Measurements from ENCODE around the gene THUMPD3. TPM values are rescaled to one million over a fixed set of nuclear protein-coding genes. Genes with fewer than 3 reads are reported as not detected.

The THUMPD3 gene
- total and polyA plus RNA-seq, 2 of the 13 experiments (the other 11 are each of a cell fraction or from before 2014, with no cell fraction given), result 31.2 to 44.1 TPM

DNA sequence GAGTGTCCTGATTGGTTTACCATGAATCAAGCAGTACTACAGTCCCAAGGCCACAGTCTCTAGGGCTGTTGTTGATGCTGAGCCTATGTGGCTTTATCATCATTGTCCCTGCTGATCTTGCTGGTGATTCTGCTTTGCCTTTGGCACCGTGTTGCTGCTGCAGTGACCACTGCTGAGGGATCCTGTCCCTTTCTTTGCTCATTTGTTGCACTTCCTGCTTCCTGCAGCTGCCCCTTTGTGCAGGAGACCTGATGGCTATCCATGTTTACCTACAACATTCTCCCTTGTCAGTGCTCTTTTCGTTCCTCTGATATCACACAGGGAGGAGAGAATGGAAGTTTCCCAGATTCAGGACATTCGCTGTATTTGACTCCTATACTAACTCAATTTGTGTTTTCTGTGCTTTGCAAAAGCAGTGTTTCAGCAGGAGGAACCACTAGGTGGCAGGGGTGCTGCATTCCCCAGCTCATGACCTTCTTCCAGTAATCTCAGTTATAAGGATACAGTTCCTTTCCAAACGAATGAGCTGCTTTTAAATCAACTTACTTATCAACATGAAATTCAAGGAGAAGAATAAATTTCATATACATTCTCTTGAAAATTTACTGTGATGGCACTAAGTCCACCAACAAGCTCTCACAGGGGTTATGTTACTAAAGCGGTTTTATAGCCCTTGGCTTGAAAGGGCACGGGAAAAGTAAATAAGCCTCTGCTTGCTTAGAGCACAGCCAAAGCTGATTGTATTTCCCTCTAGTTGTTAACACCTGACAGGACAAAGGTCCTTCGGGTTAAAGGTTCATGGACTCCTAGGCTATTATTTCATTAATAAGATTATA, 9.7 kb upstream of the THUMPD3 start (continued):
- 0 out of 2 replicates have a peak, but pooled peaks have one; percentile 4 for TF ChIP-seq DRAP1 (CRISPR knock-in tag; IDR thresholded peaks at IDR 0.05)
- peak; percentile 58 for TF ChIP-seq GFI1 (CRISPR knock-in tag; IDR thresholded peaks at IDR 0.05; ENCODE audit: borderline replicate concordance)
- TF ChIP-seq ATF1 (CRISPR knock-in tag; IDR thresholded peaks at IDR 0.05), result peak; percentile 57; the same call in 1 of the 2 replicates
- TF ChIP-seq, protein P1, sequence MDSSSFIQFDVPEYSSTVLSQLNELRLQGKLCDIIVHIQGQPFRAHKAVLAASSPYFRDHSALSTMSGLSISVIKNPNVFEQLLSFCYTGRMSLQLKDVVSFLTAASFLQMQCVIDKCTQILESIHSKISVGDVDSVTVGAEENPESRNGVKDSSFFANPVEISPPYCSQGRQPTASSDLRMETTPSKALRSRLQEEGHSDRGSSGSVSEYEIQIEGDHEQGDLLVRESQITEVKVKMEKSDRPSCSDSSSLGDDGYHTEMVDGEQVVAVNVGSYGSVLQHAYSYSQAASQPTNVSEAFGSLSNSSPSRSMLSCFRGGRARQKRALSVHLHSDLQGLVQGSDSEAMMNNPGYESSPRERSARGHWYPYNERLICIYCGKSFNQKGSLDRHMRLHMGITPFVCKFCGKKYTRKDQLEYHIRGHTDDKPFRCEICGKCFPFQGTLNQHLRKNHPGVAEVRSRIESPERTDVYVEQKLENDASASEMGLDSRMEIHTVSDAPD (CRISPR knock-in tag; IDR thresholded peaks at IDR 0.05), result no peak
- TF ChIP-seq ARHGAP35 (CRISPR knock-in tag; IDR thresholded peaks at IDR 0.05; ENCODE audit: borderline replicate concordance), result no peak
- TF ChIP-seq POLR2G (IDR thresholded peaks at IDR 0.05; ENCODE audit: low read depth, low read length), result 0 out of 2 replicates have a peak, but pooled peaks have one; percentile 32
- TF ChIP-seq ETV5 (CRISPR knock-in tag; IDR thresholded peaks at IDR 0.05; ENCODE audit: borderline replicate concordance), result peak; percentile 59; the same call in 1 of the 2 replicates
- TF ChIP-seq, protein P2, sequence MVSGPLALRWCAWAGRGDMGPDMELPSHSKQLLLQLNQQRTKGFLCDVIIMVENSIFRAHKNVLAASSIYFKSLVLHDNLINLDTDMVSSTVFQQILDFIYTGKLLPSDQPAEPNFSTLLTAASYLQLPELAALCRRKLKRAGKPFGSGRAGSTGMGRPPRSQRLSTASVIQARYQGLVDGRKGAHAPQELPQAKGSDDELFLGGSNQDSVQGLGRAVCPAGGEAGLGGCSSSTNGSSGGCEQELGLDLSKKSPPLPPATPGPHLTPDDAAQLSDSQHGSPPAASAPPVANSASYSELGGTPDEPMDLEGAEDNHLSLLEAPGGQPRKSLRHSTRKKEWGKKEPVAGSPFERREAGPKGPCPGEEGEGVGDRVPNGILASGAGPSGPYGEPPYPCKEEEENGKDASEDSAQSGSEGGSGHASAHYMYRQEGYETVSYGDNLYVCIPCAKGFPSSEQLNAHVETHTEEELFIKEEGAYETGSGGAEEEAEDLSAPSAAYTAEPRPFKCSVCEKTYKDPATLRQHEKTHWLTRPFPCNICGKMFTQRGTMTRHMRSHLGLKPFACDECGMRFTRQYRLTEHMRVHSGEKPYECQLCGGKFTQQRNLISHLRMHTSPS (CRISPR knock-in tag; IDR thresholded peaks at IDR 0.05; ENCODE audit: low read depth), result no peak
- no peak for TF ChIP-seq ZEB1 (IDR thresholded peaks at IDR 0.05; ENCODE audit: insufficient replicate concordance, low read depth)
- TF ChIP-seq KMT2A (CRISPR knock-in tag; IDR thresholded peaks at IDR 0.05), result peak; percentile 39; the same call in 1 of the 2 replicates
- no peak for TF ChIP-seq CAMTA2 (CRISPR knock-in tag; IDR thresholded peaks at IDR 0.05; ENCODE audit: borderline replicate concordance)
- no peak for TF ChIP-seq DR1 (CRISPR knock-in tag; IDR thresholded peaks at IDR 0.05)
- peak; percentile 51; the same call in 1 of the 2 replicates for TF ChIP-seq ZSCAN21 (CRISPR knock-in tag; IDR thresholded peaks at IDR 0.05; ENCODE audit: borderline replicate concordance)
- TF ChIP-seq ZNF550 (CRISPR knock-in tag; IDR thresholded peaks at IDR 0.05; ENCODE audit: borderline replicate concordance), result no peak
- TF ChIP-seq ARNT (IDR thresholded peaks at IDR 0.05), result no peak
- no peak for TF ChIP-seq RARG (CRISPR knock-in tag; IDR thresholded peaks at IDR 0.05; ENCODE audit: low read depth)
- TF ChIP-seq SIX1 (CRISPR knock-in tag; IDR thresholded peaks at IDR 0.05; ENCODE audit: borderline replicate concordance), result peak; percentile 81
- TF ChIP-seq, protein P3, sequence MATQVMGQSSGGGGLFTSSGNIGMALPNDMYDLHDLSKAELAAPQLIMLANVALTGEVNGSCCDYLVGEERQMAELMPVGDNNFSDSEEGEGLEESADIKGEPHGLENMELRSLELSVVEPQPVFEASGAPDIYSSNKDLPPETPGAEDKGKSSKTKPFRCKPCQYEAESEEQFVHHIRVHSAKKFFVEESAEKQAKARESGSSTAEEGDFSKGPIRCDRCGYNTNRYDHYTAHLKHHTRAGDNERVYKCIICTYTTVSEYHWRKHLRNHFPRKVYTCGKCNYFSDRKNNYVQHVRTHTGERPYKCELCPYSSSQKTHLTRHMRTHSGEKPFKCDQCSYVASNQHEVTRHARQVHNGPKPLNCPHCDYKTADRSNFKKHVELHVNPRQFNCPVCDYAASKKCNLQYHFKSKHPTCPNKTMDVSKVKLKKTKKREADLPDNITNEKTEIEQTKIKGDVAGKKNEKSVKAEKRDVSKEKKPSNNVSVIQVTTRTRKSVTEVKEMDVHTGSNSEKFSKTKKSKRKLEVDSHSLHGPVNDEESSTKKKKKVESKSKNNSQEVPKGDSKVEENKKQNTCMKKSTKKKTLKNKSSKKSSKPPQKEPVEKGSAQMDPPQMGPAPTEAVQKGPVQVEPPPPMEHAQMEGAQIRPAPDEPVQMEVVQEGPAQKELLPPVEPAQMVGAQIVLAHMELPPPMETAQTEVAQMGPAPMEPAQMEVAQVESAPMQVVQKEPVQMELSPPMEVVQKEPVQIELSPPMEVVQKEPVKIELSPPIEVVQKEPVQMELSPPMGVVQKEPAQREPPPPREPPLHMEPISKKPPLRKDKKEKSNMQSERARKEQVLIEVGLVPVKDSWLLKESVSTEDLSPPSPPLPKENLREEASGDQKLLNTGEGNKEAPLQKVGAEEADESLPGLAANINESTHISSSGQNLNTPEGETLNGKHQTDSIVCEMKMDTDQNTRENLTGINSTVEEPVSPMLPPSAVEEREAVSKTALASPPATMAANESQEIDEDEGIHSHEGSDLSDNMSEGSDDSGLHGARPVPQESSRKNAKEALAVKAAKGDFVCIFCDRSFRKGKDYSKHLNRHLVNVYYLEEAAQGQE (IDR thresholded peaks at IDR 0.05; ENCODE audit: borderline replicate concordance in 1 of 2, low read depth in 1 of 2, low read length in 2 of 2), result no peak
- TF ChIP-seq, protein P4, sequence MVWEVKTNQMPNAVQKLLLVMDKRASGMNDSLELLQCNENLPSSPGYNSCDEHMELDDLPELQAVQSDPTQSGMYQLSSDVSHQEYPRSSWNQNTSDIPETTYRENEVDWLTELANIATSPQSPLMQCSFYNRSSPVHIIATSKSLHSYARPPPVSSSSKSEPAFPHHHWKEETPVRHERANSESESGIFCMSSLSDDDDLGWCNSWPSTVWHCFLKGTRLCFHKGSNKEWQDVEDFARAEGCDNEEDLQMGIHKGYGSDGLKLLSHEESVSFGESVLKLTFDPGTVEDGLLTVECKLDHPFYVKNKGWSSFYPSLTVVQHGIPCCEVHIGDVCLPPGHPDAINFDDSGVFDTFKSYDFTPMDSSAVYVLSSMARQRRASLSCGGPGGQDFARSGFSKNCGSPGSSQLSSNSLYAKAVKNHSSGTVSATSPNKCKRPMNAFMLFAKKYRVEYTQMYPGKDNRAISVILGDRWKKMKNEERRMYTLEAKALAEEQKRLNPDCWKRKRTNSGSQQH (CRISPR knock-in tag; IDR thresholded peaks at IDR 0.05; ENCODE audit: low read depth), result peak; percentile 37; the same call in 1 of the 2 replicates
- TF ChIP-seq U2AF2 (IDR thresholded peaks at IDR 0.05; ENCODE audit: low read depth, low read length), result no peak

Measured in HepG2 (cell line).